ENCODE data around the gene C14orf93.
"Not testable (repeated sequence)": the region's sequence is repeated elsewhere in the genome, so short reads cannot be mapped to it uniquely, and the experiment has no call there.

C14orf93 gene

GRCh38 chr14:22972313-22972930 is 37.5 kb downstream of the C14orf93 start:
- no peak for DNase-seq

- no peak for DNase-seq
Measured at GRCh38 chr14:22971152-22971551, 38.8 kb downstream of the C14orf93 start.

- DNase-seq: no peak
Measured at GRCh38 chr14:22966783-22967269, 43.1 kb downstream of the C14orf93 start.

GRCh38 chr14:22965916-22966782 is 43.8 kb downstream of the C14orf93 start:
- DNase-seq: not testable (repeated sequence)

- DNase-seq: no peak
Measured at GRCh38 chr14:22962061-22962676, 47.8 kb downstream of the C14orf93 start.

GRCh38 chr14:22955702-22956569 is 54.0 kb downstream of the C14orf93 start:
- no peak for DNase-seq

GRCh38 chr14:22952418-22952817 is 57.5 kb downstream of the C14orf93 start:
- DNase-seq: no peak

GRCh38 chr14:22951795-22952194 is 58.1 kb downstream of the C14orf93 start:
- DNase-seq: not testable (repeated sequence)

GRCh38 chr14:22945642-22946041 is 64.3 kb downstream of the C14orf93 start:
- DNase-seq: no peak

- DNase-seq: no peak
Measured at GRCh38 chr14:22939684-22940083, 70.3 kb downstream of the C14orf93 start.

Data from CD4-positive, alpha-beta T cell treated with Interleukin-17A for 1 hour (primary cell).